Measurements from ENCODE around the gene RFC2. TPM values are rescaled to one million over a fixed set of nuclear protein-coding genes. Genes with fewer than 3 reads are reported as not detected.

Gene RFC2
- total RNA-seq, 1 donor from 2014 or later = 14.5 TPM

GRCh38 chr7:74266191-74266963 is 12.2 kb upstream of the RFC2 start:
- Histone ChIP-seq H3K27me3 (no peaks in the 10 kb centered on the region), H3K4me3 (no peak overlapping the region), H3K36me3 (no peaks in the 10 kb centered on the region), H3K9me3 (no peaks in the 10 kb centered on the region), H3K4me1 (peaks cover 11% of the 10 kb centered on the region), H3K27ac (no peak overlapping the region)
- intact Hi-C loops (cut with DNase I) = no loop called here
- TF ChIP-seq POLR2A (IDR thresholded peaks at IDR 0.05) = no peak
- no peak for TF ChIP-seq POLR2AphosphoS5 (IDR thresholded peaks at IDR 0.05; ENCODE audit: insufficient read depth in 1 of 2, low read depth in 1 of 2)
- TF ChIP-seq, protein P1, sequence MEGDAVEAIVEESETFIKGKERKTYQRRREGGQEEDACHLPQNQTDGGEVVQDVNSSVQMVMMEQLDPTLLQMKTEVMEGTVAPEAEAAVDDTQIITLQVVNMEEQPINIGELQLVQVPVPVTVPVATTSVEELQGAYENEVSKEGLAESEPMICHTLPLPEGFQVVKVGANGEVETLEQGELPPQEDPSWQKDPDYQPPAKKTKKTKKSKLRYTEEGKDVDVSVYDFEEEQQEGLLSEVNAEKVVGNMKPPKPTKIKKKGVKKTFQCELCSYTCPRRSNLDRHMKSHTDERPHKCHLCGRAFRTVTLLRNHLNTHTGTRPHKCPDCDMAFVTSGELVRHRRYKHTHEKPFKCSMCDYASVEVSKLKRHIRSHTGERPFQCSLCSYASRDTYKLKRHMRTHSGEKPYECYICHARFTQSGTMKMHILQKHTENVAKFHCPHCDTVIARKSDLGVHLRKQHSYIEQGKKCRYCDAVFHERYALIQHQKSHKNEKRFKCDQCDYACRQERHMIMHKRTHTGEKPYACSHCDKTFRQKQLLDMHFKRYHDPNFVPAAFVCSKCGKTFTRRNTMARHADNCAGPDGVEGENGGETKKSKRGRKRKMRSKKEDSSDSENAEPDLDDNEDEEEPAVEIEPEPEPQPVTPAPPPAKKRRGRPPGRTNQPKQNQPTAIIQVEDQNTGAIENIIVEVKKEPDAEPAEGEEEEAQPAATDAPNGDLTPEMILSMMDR (IDR thresholded peaks at IDR 0.05) = no peak
- no peak for DNase-seq (ENCODE audit: extremely low spot score in 2 of 2)

- Histone ChIP-seq H3K9me3 (no peaks in the 10 kb centered on the region), H3K27ac (no peak overlapping the region), H3K36me3 (no peaks in the 10 kb centered on the region), H3K4me3 (no peak overlapping the region), H3K27me3 (no peaks in the 10 kb centered on the region), H3K4me1 (no peaks in the 10 kb centered on the region)
- intact Hi-C loops (cut with DNase I) = no loop called here
- TF ChIP-seq POLR2AphosphoS5 (IDR thresholded peaks at IDR 0.05; ENCODE audit: insufficient read depth in 1 of 2, low read depth in 1 of 2) = no peak
- TF ChIP-seq POLR2A (IDR thresholded peaks at IDR 0.05) = no peak
- TF ChIP-seq, protein P1 (IDR thresholded peaks at IDR 0.05) = no peak
- DNase-seq (ENCODE audit: extremely low spot score in 2 of 2) = no peak
These were observed 9.4 kb upstream of the RFC2 start for GRCh38 chr7:74263399-74264120.

DNA sequence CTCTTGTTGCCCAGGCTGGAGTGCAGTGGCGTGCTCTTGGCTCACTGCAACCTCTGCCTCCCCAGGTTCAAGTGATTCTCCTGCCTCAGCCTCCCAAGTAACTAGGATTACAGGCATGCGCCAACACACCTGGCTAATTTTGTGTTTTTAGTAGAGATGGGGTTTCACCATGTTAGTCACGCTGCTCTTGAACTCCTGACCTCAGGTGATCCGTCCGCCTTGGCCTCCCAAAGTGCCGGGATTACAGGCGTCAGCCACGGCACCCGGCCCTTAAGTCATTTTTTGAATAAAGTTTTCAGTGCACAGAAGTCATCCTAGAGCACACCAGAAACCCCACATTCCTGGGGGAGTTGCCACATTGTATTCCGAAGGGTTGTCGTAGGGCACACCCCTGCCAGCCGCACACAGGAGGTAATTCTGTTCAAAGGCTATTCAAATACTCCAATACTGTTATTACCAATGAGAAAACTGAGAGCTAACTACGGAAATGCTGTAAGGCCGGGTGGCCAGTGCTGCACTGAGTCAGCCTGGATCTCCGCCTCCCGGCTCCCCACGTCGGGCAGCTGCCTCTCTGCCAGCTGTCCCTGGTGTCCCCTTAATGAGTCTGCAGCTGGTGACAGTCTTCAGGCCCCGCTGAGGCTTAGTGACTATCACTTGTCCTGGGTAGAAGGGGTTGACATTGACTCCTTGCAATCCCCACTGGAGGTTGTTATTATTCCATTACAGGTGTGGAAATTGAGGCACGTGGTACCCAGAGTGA is 8.6 kb upstream of the RFC2 start:
- no peaks in the 10 kb centered on the region for H3K36me3 ChIP-seq
- H3K27ac ChIP-seq = no peak overlapping the region
- H3K27me3 ChIP-seq = no peaks in the 10 kb centered on the region
- TF ChIP-seq, protein P1 (IDR thresholded peaks at IDR 0.05) = no peak
- TF ChIP-seq POLR2AphosphoS5 (IDR thresholded peaks at IDR 0.05; ENCODE audit: insufficient read depth in 1 of 2, low read depth in 1 of 2) (no peak), POLR2A (IDR thresholded peaks at IDR 0.05) (no peak)
- intact Hi-C loops (cut with DNase I) = no loop called here
- no peak overlapping the region for H3K4me3 ChIP-seq
- no peaks in the 10 kb centered on the region for H3K9me3 ChIP-seq
- DNase-seq (ENCODE audit: extremely low spot score in 2 of 2) = no peak
- H3K4me1 ChIP-seq = no peaks in the 10 kb centered on the region

GRCh38 chr7:74258639-74259038 is 4.4 kb upstream of the RFC2 start:
- no peak for TF ChIP-seq POLR2AphosphoS5 (IDR thresholded peaks at IDR 0.05; ENCODE audit: insufficient read depth in 1 of 2, low read depth in 1 of 2)
- TF ChIP-seq POLR2A (IDR thresholded peaks at IDR 0.05) = no peak
- TF ChIP-seq, protein P1 (IDR thresholded peaks at IDR 0.05) = no peak
- no peak overlapping the region for H3K4me3 ChIP-seq
- H3K4me1 ChIP-seq = peaks cover 15% of the 10 kb centered on the region
- no peak overlapping the region for H3K27ac ChIP-seq
- H3K36me3 ChIP-seq = no peaks in the 10 kb centered on the region
- no peak for DNase-seq (ENCODE audit: extremely low spot score in 2 of 2)
- intact Hi-C loops (cut with DNase I) = loop anchor here (5.0 kb wide), 1 partner anchor 34 kb away; no protein-coding TSS in a partner anchor
- H3K9me3 ChIP-seq = no peaks in the 10 kb centered on the region
- H3K27me3 ChIP-seq = no peaks in the 10 kb centered on the region

All from vagina (tissue), 2 donors.